Dedifferentiated amniotic fluid mesenchymal stem cell (primary cell): ENCODE data around the gene CACNA1I.

Experiments
- DNase-seq: peaks from one replicate; pipeline ENCODE4 v3.0.0-alpha.2; 2016; ENCODE audit errors: extremely low spot score

Gene CACNA1I

DNA sequence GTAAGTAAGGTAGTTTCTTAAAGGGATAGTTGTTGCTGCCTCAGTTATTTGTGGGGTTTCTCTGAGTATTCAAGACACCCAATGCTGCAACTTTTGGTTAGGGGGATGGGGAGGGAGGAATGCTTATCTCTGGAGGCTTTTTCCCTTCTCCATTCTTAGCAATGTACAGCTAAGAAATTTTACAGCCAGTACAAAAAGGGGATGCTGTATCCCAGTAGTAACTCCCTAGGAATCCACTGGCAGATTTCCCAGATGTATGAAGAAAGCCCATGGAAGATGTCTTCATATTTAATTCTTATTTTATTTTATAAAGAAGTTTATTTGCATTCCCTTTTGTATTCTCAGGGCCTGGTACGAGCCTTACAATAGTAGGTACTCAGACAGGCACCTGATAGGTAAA is 168.2 kb downstream of the CACNA1I start:
- DNase-seq, result no peak
